ENCODE data around the gene PPFIBP1. TPM values are rescaled to one million over a fixed set of nuclear protein-coding genes. Genes with fewer than 3 reads are reported as not detected.

PPFIBP1 gene
- polyA plus RNA-seq, 1 of the 3 experiments (the other 2 are of a cell fraction), result 55.0 TPM

DNA sequence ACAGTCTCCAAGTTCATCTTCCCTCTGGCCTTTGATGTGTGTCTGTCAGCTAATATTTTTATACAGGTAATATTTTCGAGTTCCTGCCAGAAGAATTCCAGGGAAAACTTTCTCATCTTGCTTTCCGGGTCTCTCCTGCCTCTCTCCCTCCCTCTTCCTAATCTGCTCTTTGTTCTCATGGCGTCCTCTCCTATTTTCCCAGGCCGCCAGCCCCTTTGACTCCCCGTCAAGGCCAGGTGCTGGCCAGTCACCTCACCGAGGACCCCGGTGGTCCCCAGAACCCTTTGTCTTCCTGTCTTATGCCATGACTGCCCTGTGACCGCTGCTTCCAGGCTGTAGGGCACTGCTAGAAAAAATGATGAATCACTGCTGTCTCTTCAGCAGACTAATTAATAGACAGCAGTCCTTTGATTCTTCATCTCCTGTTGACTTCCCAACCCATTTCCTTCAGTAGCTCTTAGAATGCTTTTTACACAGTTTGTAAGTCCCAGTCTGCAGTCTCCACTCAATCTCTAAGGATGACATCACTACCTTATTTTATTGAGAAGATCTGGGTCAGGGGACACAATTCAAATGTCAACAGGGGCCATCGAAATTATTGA lies 40.7 kb downstream of the PPFIBP1 start:
- H3K9me3 ChIP-seq, result no peaks in the 10 kb centered on the region
- no peak overlapping the region for H3K4me3 ChIP-seq (ENCODE audit: low read depth in 2 of 2, low read length in 1 of 2)
- H3K4me2 ChIP-seq, result peak overlapping the region; percentile 66
- peaks cover 0 to 10% of the 10 kb centered on the region in 2 experiments for H3K36me3 ChIP-seq (replicated peaks in 1 of 2; ENCODE audit: control insufficient read depth in 1 of 2, insufficient read depth in 2 of 2, low read length in 1 of 2)
- DNase-seq, result no peak
- no peak overlapping the region for H2AFZ ChIP-seq (ENCODE audit: low read depth)
- H3K27me3 ChIP-seq (ENCODE audit: insufficient read depth), result no peaks in the 10 kb centered on the region
- TF ChIP-seq PBX3 (IDR thresholded peaks at IDR 0.05), result peak; percentile 65
- TF ChIP-seq FOSL2 (IDR thresholded peaks at IDR 0.05; ENCODE audit: borderline replicate concordance, low read depth), result peak; percentile 26; the same call in 1 of the 2 replicates
- 0 out of 2 replicates have a peak, but pooled peaks have one; percentile 20 for TF ChIP-seq JUND (IDR thresholded peaks at IDR 0.05)
- no peak for TF ChIP-seq TEAD4 (IDR thresholded peaks at IDR 0.05; ENCODE audit: borderline replicate concordance, insufficient read depth)
- POLR2A ChIA-PET, result no interaction called here
- peaks cover 5 to 24% of the 10 kb centered on the region in 2 experiments for H3K4me1 ChIP-seq (ENCODE audit: control insufficient read depth in 1 of 2, insufficient read depth in 2 of 2, low read depth in 1 of 2, low read length in 1 of 2)
- 53% methylated on average over 9 of the region's 9 CpGs for WGBS (ENCODE audit: low lambda C conversion rate)
- H3F3A ChIP-seq (replicated peaks; ENCODE audit: insufficient read depth), result peaks cover 16% of the 10 kb centered on the region
- no peaks in the 10 kb centered on the region for H3K9me2 ChIP-seq
- peak overlapping the region; percentile 50; the same call in 1 of the 2 replicates for H3K9ac ChIP-seq
- CTCF ChIA-PET, result no interaction called here
- H3K79me2 ChIP-seq (ENCODE audit: insufficient read depth), result peaks cover 99% of the 10 kb centered on the region
- no peaks in the 10 kb centered on the region for H4K20me1 ChIP-seq (ENCODE audit: insufficient read depth)
- H3K27ac ChIP-seq (ENCODE audit: low read depth in 2 of 2, low read length in 1 of 2), result peak overlapping the region in 1 of 2 experiments; percentile 82; a peak in 2 of 4 replicates

DNA sequence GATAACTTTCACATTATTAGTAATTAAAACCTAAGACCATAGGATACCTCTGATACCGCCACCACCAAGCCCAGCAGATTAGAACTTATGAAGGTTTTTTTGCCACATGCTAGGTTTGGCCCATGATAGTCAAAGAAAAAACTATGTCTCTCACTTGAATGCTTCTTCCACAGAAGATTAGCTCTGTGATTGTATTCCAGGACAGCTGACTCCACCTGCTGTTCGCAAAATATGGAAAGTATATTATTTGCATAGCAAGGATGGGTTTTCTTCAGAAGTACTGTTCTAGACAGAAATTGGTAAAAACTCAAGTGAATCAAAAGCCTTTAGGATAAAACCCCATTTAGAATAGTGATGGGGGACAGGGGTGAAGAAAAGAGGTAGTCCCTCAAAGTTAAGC lies 42.2 kb downstream of the PPFIBP1 start:
- Histone ChIP-seq H3K36me3 (replicated peaks in 1 of 2; ENCODE audit: control insufficient read depth in 1 of 2, insufficient read depth in 2 of 2, low read length in 1 of 2) (peaks cover 0 to 12% of the 10 kb centered on the region in 2 experiments), H3K79me2 (ENCODE audit: insufficient read depth) (peaks cover 99% of the 10 kb centered on the region), H3K9ac (no peak overlapping the region), H3K27ac (ENCODE audit: low read depth in 2 of 2, low read length in 1 of 2) (peak overlapping the region in 1 of 2 experiments; percentile 82; a peak in 1 of 4 replicates), H3K9me3 (no peaks in the 10 kb centered on the region), H4K20me1 (ENCODE audit: insufficient read depth) (no peaks in the 10 kb centered on the region), H3K4me3 (ENCODE audit: low read depth in 2 of 2, low read length in 1 of 2) (no peak overlapping the region), H3F3A (replicated peaks; ENCODE audit: insufficient read depth) (peaks cover 15% of the 10 kb centered on the region), H3K9me2 (no peaks in the 10 kb centered on the region), H2AFZ (ENCODE audit: low read depth) (no peak overlapping the region), H3K27me3 (ENCODE audit: insufficient read depth) (no peaks in the 10 kb centered on the region), H3K4me1 (ENCODE audit: control insufficient read depth in 1 of 2, insufficient read depth in 2 of 2, low read depth in 1 of 2, low read length in 1 of 2) (peaks cover 5 to 13% of the 10 kb centered on the region in 2 experiments; a peak in 3 of 4 replicates), H3K4me2 (no peak overlapping the region)
- CTCF ChIA-PET, result interaction anchor here (0.6 to 1.1 kb wide), 2 partner anchors 20 to 57 kb away, joined by 3 read pairs; no protein-coding TSS in a partner anchor
- TF ChIP-seq RAD21 (IDR thresholded peaks at IDR 0.05; ENCODE audit: low read length), result peak; percentile 45
- TF ChIP-seq, protein P1, sequence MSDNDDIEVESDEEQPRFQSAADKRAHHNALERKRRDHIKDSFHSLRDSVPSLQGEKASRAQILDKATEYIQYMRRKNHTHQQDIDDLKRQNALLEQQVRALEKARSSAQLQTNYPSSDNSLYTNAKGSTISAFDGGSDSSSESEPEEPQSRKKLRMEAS (IDR thresholded peaks at IDR 0.05; ENCODE audit: low read depth), result no peak
- 0 out of 2 replicates have a peak, but pooled peaks have one; percentile 8 for TF ChIP-seq SMC3 (IDR thresholded peaks at IDR 0.05; ENCODE audit: low read depth, low read length)
- TF ChIP-seq FOXJ3 (CRISPR knock-in tag; IDR thresholded peaks at IDR 0.05), result no peak
- 0 out of 2 replicates have a peak, but pooled peaks have one; percentile 13 for TF ChIP-seq CTCF (IDR thresholded peaks at IDR 0.05)
- TF ChIP-seq EP300 (IDR thresholded peaks at IDR 0.05; ENCODE audit: borderline replicate concordance in 1 of 2, low read depth in 1 of 2, low read length in 1 of 2), result no peak
- TF ChIP-seq MEF2A (IDR thresholded peaks at IDR 0.05; ENCODE audit: borderline replicate concordance, low read depth), result no peak
- no peak for TF ChIP-seq TCF12 (IDR thresholded peaks at IDR 0.05)
- TF ChIP-seq, protein P2, sequence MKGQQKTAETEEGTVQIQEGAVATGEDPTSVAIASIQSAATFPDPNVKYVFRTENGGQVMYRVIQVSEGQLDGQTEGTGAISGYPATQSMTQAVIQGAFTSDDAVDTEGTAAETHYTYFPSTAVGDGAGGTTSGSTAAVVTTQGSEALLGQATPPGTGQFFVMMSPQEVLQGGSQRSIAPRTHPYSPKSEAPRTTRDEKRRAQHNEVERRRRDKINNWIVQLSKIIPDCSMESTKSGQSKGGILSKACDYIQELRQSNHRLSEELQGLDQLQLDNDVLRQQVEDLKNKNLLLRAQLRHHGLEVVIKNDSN (IDR thresholded peaks at IDR 0.05; ENCODE audit: borderline replicate concordance, low read depth), result no peak
- no peak for DNase-seq
- WGBS (ENCODE audit: low lambda C conversion rate), result 88% methylated on average over 2 of the region's 2 CpGs
- POLR2A ChIA-PET, result no interaction called here

All from SK-N-SH (cell line).